PC-3 (cell line): ENCODE results near the gene ZNF625. TPM values are rescaled to one million over a fixed set of nuclear protein-coding genes. Genes with fewer than 3 reads are reported as not detected.

Experiments used
- ATAC-seq: fragments of 200-7000 bp; cut with Tn5 transposase; 2 replicates; pipeline ENCODE4 v1.9.1; 2020; ENCODE audit warnings: mild to moderate bottlenecking, moderate library complexity
- BruUV-seq: library from RNA; stranded (reverse); fragments of 400-500 nt; replicated peaks from 2 replicates; lab custom pipeline; 2021; lab: Mats Ljungman, UMichigan
- CTCF ChIA-PET: fragments of 300-600 bp; sonication (Branson Sonifier 250); formaldehyde crosslinking; loops from one replicate; lab custom pipeline; 2022; ENCODE audit warnings: antibody characterized with exemption; lab: Charles Lee
- POLR2A ChIA-PET: fragments of 300-600 bp; sonication (Branson Sonifier 250); formaldehyde crosslinking; loops from one replicate; lab custom pipeline; 2022; ENCODE audit warnings: antibody characterized with exemption; ENCODE audit not compliant: unreplicated experiment; lab: Charles Lee
- DNase-seq: peaks from one replicate; pipeline ENCODE4 v3.0.0-alpha.2; 2015
- H2AFZ ChIP-seq: fragments of 300-600 bp; sonication (generic); 2 replicates; pipeline ENCODE4 v1.6.0; 2016; ENCODE audit warnings: antibody characterized with exemption, low read length
- H3F3A ChIP-seq: fragments of 300-600 bp; sonication (generic); one replicate; pipeline ENCODE4 v1.6.0; 2017; ENCODE audit warnings: antibody characterized with exemption, low read length, control low read depth, mild to moderate bottlenecking; ENCODE audit not compliant: unreplicated experiment
- H3K27ac ChIP-seq: fragments of 300-600 bp; sonication (generic); 2 replicates; pipeline ENCODE4 v1.5.1; 2016; ENCODE audit warnings: mild to moderate bottlenecking, low read length
- H3K27me3 ChIP-seq: fragments of 300-600 bp; sonication (generic); 2 replicates; pipeline ENCODE4 v1.6.1; 2016; ENCODE audit warnings: low read length, mixed read lengths
- H3K36me3 ChIP-seq: fragments of 300-600 bp; sonication (generic); 2 replicates; pipeline ENCODE4 v1.6.1; 2016; ENCODE audit warnings: low read depth, mixed run types, low read length, mixed read lengths
- H3K4me1 ChIP-seq: fragments of 300-600 bp; sonication (generic); 2 replicates; pipeline ENCODE4 v1.5.1; 2016; ENCODE audit warnings: low read length; ENCODE audit not compliant: insufficient read depth
- H3K4me2 ChIP-seq: fragments of 300-600 bp; sonication (generic); 2 replicates; pipeline ENCODE4 v1.6.0; 2016; ENCODE audit warnings: low read length
- H3K4me3 ChIP-seq: fragments of 300-600 bp; sonication (generic); 2 replicates; pipeline ENCODE4 v1.5.1; 2016; ENCODE audit warnings: mild to moderate bottlenecking, low read length, mixed read lengths
- H3K79me2 ChIP-seq: fragments of 300-600 bp; sonication (generic); 2 replicates; pipeline ENCODE4 v1.6.1; 2017; ENCODE audit warnings: low read length, mixed read lengths
- H3K9ac ChIP-seq: fragments of 300-600 bp; sonication (generic); 2 replicates; pipeline ENCODE4 v1.6.0; 2016; ENCODE audit warnings: mild to moderate bottlenecking, low read length
- H3K9me2 ChIP-seq: fragments of 300-600 bp; sonication (generic); replicated peaks from 2 replicates; pipeline ENCODE4 v1.6.1; 2016; ENCODE audit warnings: mixed run types, low read length, mixed read lengths
- H3K9me3 ChIP-seq: fragments of 300-600 bp; sonication (generic); 2 replicates; pipeline ENCODE4 v1.6.1; 2016; ENCODE audit warnings: low read length, mixed read lengths
- H4K20me1 ChIP-seq: fragments of 300-600 bp; sonication (generic); 2 replicates; pipeline ENCODE4 v1.6.1; 2016; ENCODE audit warnings: low read length, mixed read lengths
- CTCF ChIP-seq: fragments of 300-600 bp; sonication (generic); conservative IDR thresholded peaks from 2 replicates; pipeline ENCODE4 v1.5.1; 2017; ENCODE audit warnings: antibody characterized with exemption, low read depth, mild to moderate bottlenecking, low read length
- EZH2 ChIP-seq: fragments of 300-600 bp; sonication (generic); IDR thresholded peaks from one replicate; pipeline ENCODE4 v1.6.1; 2017; ENCODE audit warnings: antibody characterized with exemption, mild to moderate bottlenecking, low read length; ENCODE audit not compliant: unreplicated experiment
- EZH2phosphoT487 ChIP-seq: fragments of 300-600 bp; sonication (generic); IDR thresholded peaks from 2 replicates; pipeline ENCODE4 v1.6.1; 2018; ENCODE audit warnings: mild to moderate bottlenecking, antibody characterized with exemption, low read length, borderline replicate concordance
- intact Hi-C: fragments of 100-400 bp; cut with micrococcal nuclease; formaldehyde crosslinking; loops from 2 replicates; pipeline ENCODE4 v1.9.0; 2023
- total RNA-seq: library from RNA; depleted of rRNA; stranded (reverse); fragments of >200 nt; gene quantifications from 2 replicates; pipeline ENCODE4 v1.2.3, GENCODE V29; 2014

The ZNF625 gene
- total RNA-seq, 1 experiment from 2014 or later, result 7.7 TPM

GRCh38 chr19:12162882-12163806 lies 6.6 kb upstream of the ZNF625 start, which contains the start of gene ZNF136:
Gene ZNF136 (plus strand): TSS chr19:12163096. CDS start chr19:12163204, 108 bp downstream.
- DNase-seq (peak; percentile 97), ATAC-seq (peak; percentile 98)
- H3K27ac ChIP-seq, result peak within 1 kb of the TSS; percentile 51
- BruUV-seq, result no TSS peak
- H3K9ac ChIP-seq, result peak within 1 kb of the TSS; percentile 94
- POLR2A ChIA-PET, result interaction anchor here (0.6 to 1.0 kb wide), 5 partner anchors 23 to 816 kb away, joined by 3 to 4 read pairs (median 3); no protein-coding TSS in a partner anchor
- peaks cover 13% of the 10 kb centered on the region for H3K9me3 ChIP-seq
- no peaks in the 10 kb centered on the region for H3K27me3 ChIP-seq
- CTCF ChIA-PET, result interaction anchor here (0.6 kb wide), 1 partner anchor 202 kb away, joined by 6 read pairs; the partner anchor contains the start of gene ZNF442
- peak within 1 kb of the TSS; percentile 97 for H3K4me2 ChIP-seq
- H2AFZ ChIP-seq, result peak within 1 kb of the TSS; percentile 83
- peaks cover 31% of the 10 kb centered on the region for H3K36me3 ChIP-seq
- peak within 1 kb of the TSS; percentile 94 for H3K4me3 ChIP-seq
- peaks cover 41% of the 10 kb centered on the region for H3K79me2 ChIP-seq
- no peaks in the 10 kb centered on the region for H4K20me1 ChIP-seq
- peaks cover 5% of the 10 kb centered on the region; the same call in 1 of the 2 replicates for H3K4me1 ChIP-seq
- TF ChIP-seq EZH2 (no peak), EZH2phosphoT487 (no peak), CTCF (no peak)
- intact Hi-C loops, result no loop called here
- H3F3A ChIP-seq, result no peaks in the 10 kb centered on the region
- no peaks in the 10 kb centered on the region for H3K9me2 ChIP-seq

- H2AFZ ChIP-seq, result peak overlapping the region; percentile 83
- no peaks in the 10 kb centered on the region for H3K9me2 ChIP-seq
- H3K27ac ChIP-seq, result no peak overlapping the region
- no peak for DNase-seq
- H3F3A ChIP-seq, result no peaks in the 10 kb centered on the region
- TF ChIP-seq CTCF (no peak), EZH2 (no peak), EZH2phosphoT487 (no peak)
- peaks cover 5% of the 10 kb centered on the region; the same call in 1 of the 2 replicates for H3K4me1 ChIP-seq
- peaks cover 27% of the 10 kb centered on the region for H3K36me3 ChIP-seq
- ChIA-PET POLR2A (interaction anchor here (0.6 to 1.0 kb wide), 3 partner anchors 24 to 565 kb away, joined by 3 to 4 read pairs (median 3); no protein-coding TSS in a partner anchor), CTCF (interaction anchor here (0.6 kb wide), 1 partner anchor 203 kb away, joined by 6 read pairs; the partner anchor contains the start of gene ZNF442)
- peaks cover 13% of the 10 kb centered on the region for H3K9me3 ChIP-seq
- H3K27me3 ChIP-seq, result no peaks in the 10 kb centered on the region
- H3K79me2 ChIP-seq, result peaks cover 41% of the 10 kb centered on the region
- no peaks in the 10 kb centered on the region for H4K20me1 ChIP-seq
- no peak for ATAC-seq
- no peak overlapping the region for H3K9ac ChIP-seq
- intact Hi-C loops, result no loop called here
- H3K4me3 ChIP-seq, result peak overlapping the region; percentile 94
- peak overlapping the region; percentile 97 for H3K4me2 ChIP-seq
- BruUV-seq, result no TSS peak
These were observed 6.0 kb upstream of the ZNF625 start for GRCh38 chr19:12162513-12162881.
